Psoas muscle (tissue), 8 donors: Measurements from ENCODE around the gene KCNG2. TPM values are rescaled to one million over a fixed set of nuclear protein-coding genes. Genes with fewer than 3 reads are reported as not detected.

ENCODE experiments used
- ATAC-seq, 4 donors: fragments of 200-7000 bp; cut with Tn5 transposase; one replicate each; pipeline ENCODE4 v1.9.1; 2020; ENCODE audit warnings: moderate library complexity in 3 of 4, mild to moderate bottlenecking in 2 of 4
- DNase-seq, 2 donors: peaks; one replicate each; pipeline ENCODE4 v3.0.0-alpha.2; 2020
- H3K27ac ChIP-seq: fragments of 200-600 bp; one replicate; pipeline ENCODE4 v1.8.0; 2022
- H3K27me3 ChIP-seq, 3 donors: fragments of 200-600 bp in 1 of 3; one replicate each; pipeline versions ENCODE4 v1.6.1 to v1.8.0; 2013 to 2022; ENCODE audit warnings: low read length in 2 of 3, mild to moderate bottlenecking in 2 of 3, moderate library complexity in 1 of 3; ENCODE audit not compliant: insufficient read depth in 3 of 3
- H3K36me3 ChIP-seq, 2 donors: fragments of 200-600 bp in 1 of 2; one replicate each; pipeline versions ENCODE4 v1.6.1 to v1.8.0; 2013 to 2022; ENCODE audit warnings: low read depth in 1 of 2, mild to moderate bottlenecking in 1 of 2, moderate library complexity in 1 of 2; ENCODE audit not compliant: insufficient read depth in 1 of 2
- H3K4me1 ChIP-seq: fragments of 200-600 bp; one replicate; pipeline ENCODE4 v1.8.0; 2022
- H3K4me3 ChIP-seq: fragments of 200-600 bp; one replicate; pipeline ENCODE4 v1.8.0; 2022; ENCODE audit warnings: mild to moderate bottlenecking
- H3K9me3 ChIP-seq: fragments of 200-600 bp; one replicate; pipeline ENCODE4 v1.8.0; 2022
- CTCF ChIP-seq: fragments of 200-600 bp; IDR thresholded peaks from one replicate; pipeline ENCODE4 v1.8.0; 2022; ENCODE audit warnings: antibody characterized with exemption
- WGBS, 3 donors: extraction: QIAGEN DNeasy Blood & Tissue Kit; methylation state at CpG; one replicate each; pipeline versions ENCODE4 v1.1.6 to v1.1.7; 2013; 5-methylcytosine and 5-hydroxymethylcytosine counted together
- intact Hi-C, 2 donors: fragments of 100-400 bp; cut with DNase I; formaldehyde crosslinking; loops; one replicate each; pipeline versions ENCODE4 v1.11.0 to v1.14.2; 2022
- polyA plus RNA-seq, 3 donors: library from polyadenylated mRNA; stranded (reverse); fragments of 200-250 nt; gene quantifications; one replicate each; pipeline ENCODE4 v1.2.3, GENCODE V29; 2013
- total RNA-seq, 4 donors: library from RNA; stranded (reverse); fragmentation: NEBNext Ultra II Directional in 2 of 4; extraction: Animal tissue kit (Norgen Biotek cat#: 25700) in 2 of 4; gene quantifications; one replicate each; pipeline versions ENCODE4 v1.2.1 to v1.2.4, GENCODE V29; 2021 to 2023
- donor health status: healthy with polysubstance abuse.
- donor health status: DM: no; HTN: no; CAD: no; lungs with moderate emphysema.
- donor health status: Bipolar disorder and iron deficiency.
- donor health status: healthy.
- donor health status: DM: yes; HTN: yes; CAD: no.
- donor health status: DM: no; HTN: no; CAD: no.
- donor health status: DM: no; HTN: no; CAD: no.
- donor health status: DM: yes; HTN: yes; CAD: no.

Gene KCNG2
- total and polyA plus RNA-seq, 7 donors, result 0.04 to 0.54 (median 0.27) TPM; not detected in 2

GRCh38 chr18:79884294-79884962, 86.7 kb downstream of the KCNG2 start:
- Histone ChIP-seq H3K9me3 (peaks cover 3% of the 10 kb centered on the region), H3K27ac (no peak overlapping the region), H3K36me3 (no peaks in the 10 kb centered on the region), H3K4me3 (no peak overlapping the region), H3K4me1 (no peaks in the 10 kb centered on the region), H3K27me3 (no peaks in the 10 kb centered on the region)
- TF ChIP-seq CTCF, result no peak
- DNase-seq (no peak), ATAC-seq (no peak)
- intact Hi-C loops, result no loop called here
- WGBS, 3 donors, result 84 to 89% (median 85%) methylated on average over 29 of the region's 29 CpGs

GRCh38 chr18:79884963-79885728, 87.4 kb downstream of the KCNG2 start:
- peaks cover 10% of the 10 kb centered on the region for H3K9me3 ChIP-seq
- no peaks in the 10 kb centered on the region for H3K4me1 ChIP-seq
- peak in 1 of 4 donors; percentile 17 for ATAC-seq

GRCh38 chr18:79887181-79888000, 89.7 kb downstream of the KCNG2 start:
- Histone ChIP-seq H3K27me3 (peaks cover 0 to 3% (median 0%) of the 10 kb centered on the region in 3 donors), H3K4me1 (no peaks in the 10 kb centered on the region), H3K27ac (no peak overlapping the region), H3K4me3 (no peak overlapping the region), H3K36me3 (no peaks in the 10 kb centered on the region), H3K9me3 (peaks cover 27% of the 10 kb centered on the region)
- WGBS, 3 donors, result 60 to 72% (median 70%) methylated on average over 30 of the region's 30 CpGs
- ATAC-seq (peak in 1 of 4 donors; percentile 38), DNase-seq (no peak)
- intact Hi-C loops, result no loop called here
- TF ChIP-seq CTCF, result no peak

More at GRCh38 chr18:79884963-79885728, 87.4 kb downstream of the KCNG2 start:
- peak in 1 of 2 donors; percentile 45 for DNase-seq
- H3K27ac ChIP-seq, result no peak overlapping the region
- no peak for TF ChIP-seq CTCF
- intact Hi-C loops, result no loop called here
- no peaks in the 10 kb centered on the region for H3K27me3 ChIP-seq
- H3K36me3 ChIP-seq, result no peaks in the 10 kb centered on the region
- WGBS, 3 donors, result 77 to 82% (median 79%) methylated on average over 25 of the region's 25 CpGs
- H3K4me3 ChIP-seq, result no peak overlapping the region

GRCh38 chr18:79888016-79888415, 90.3 kb downstream of the KCNG2 start:
- intact Hi-C loops, result no loop called here
- Histone ChIP-seq H3K27me3 (peaks cover 0 to 3% (median 0%) of the 10 kb centered on the region in 3 donors), H3K27ac (no peak overlapping the region), H3K4me1 (no peaks in the 10 kb centered on the region), H3K9me3 (peaks cover 27% of the 10 kb centered on the region), H3K4me3 (no peak overlapping the region), H3K36me3 (no peaks in the 10 kb centered on the region)
- no peak for DNase-seq
- no peak for TF ChIP-seq CTCF
- ATAC-seq, result peak in 1 of 4 donors; percentile 30
- WGBS, 3 donors, result 84 to 93% (median 89%) methylated on average over 16 of the region's 16 CpGs
